Hypothalamus (tissue), 51 donors: ENCODE data around the gene PHKB.
A peak's percentile ranks its signal among the peaks of the same experiment; 100 is the strongest.
"Not testable (repeated sequence)": the region's sequence is repeated elsewhere in the genome, so short reads cannot be mapped to it uniquely, and the experiment has no call there.

Experiments used
- DNase-seq, 51 donors: peaks; one replicate each; lab custom pipeline; 2025; lab: John Stamatoyannopoulos, UW

The PHKB gene

DNA sequence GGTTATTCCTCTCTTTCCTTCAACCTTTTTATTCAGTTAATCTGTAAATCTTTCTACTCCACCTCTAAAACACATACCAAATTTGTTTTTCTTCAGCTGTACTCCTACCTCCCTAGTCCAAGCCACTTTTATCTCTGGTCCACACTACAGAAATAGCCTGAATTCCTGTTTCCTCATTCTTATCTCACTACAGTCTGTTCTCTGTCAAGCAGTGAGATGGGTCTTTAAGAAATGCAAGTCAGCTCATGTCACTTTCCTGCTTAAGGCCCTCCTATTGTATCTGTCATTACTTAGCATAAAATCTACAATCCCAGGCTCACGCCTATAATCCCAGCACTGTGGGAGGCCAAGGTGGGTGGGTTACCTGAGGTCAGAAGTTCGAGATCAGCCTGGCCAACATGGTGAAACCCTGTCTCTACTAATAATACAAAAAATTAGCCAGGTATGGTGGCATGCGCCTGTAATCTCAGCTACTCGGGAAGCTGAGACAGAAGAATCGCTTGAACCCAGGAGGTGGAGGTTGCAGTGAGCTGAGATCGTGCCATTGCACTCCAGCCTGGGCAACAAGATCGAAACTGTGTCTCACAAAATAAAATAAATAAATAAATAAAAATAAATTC, 7.0 kb downstream of the PHKB start:
- not testable (repeated sequence) for DNase-seq

DNA sequence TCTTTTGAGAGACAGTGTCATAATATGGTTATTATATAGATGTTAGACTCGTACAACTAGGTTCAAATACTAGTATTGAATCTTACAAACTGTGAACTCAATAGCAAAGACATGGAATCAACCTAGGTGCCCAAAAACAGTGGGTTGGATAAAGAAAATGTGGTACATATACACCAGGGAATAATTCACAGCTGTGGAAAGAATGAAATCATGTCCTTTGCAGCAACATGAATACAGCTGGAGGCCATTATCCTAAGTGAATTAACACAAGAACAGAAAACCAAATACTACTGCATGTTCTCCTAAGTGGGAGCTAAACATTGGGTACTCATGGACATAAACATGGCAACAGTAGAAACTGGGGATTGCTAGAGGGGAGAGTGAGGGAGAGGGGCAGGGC, 8.1 kb downstream of the PHKB start:
- DNase-seq = no peak

GRCh38 chr16:47470211-47470610, 9.1 kb downstream of the PHKB start:
- no peak for DNase-seq

GRCh38 chr16:47470810-47471209, 9.7 kb downstream of the PHKB start:
- DNase-seq = no peak

GRCh38 chr16:47473004-47473403, 11.9 kb downstream of the PHKB start:
- not testable (repeated sequence) for DNase-seq

- DNase-seq = no peak
Measured at GRCh38 chr16:47473792-47474191, 12.7 kb downstream of the PHKB start.

DNA sequence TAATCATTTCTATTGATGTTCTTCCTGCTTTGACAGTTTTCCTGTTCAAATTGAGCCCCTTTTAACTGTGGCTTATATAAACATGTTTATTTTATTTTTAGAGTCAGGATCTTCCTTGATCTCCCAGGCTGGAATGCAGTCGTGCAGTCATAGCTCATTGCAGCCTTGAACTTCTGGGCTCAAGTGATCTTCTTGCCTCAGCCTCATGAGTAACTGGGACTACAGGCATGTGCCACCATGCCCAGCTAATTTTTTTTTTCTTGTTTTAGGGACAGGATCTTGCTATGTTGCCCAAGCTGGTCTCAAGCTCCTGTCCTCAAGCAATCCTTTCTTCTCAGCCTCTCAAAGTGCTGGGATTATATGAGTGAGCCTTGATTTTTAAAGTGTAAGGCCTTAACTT, 14.7 kb downstream of the PHKB start:
- no peak for DNase-seq

DNA sequence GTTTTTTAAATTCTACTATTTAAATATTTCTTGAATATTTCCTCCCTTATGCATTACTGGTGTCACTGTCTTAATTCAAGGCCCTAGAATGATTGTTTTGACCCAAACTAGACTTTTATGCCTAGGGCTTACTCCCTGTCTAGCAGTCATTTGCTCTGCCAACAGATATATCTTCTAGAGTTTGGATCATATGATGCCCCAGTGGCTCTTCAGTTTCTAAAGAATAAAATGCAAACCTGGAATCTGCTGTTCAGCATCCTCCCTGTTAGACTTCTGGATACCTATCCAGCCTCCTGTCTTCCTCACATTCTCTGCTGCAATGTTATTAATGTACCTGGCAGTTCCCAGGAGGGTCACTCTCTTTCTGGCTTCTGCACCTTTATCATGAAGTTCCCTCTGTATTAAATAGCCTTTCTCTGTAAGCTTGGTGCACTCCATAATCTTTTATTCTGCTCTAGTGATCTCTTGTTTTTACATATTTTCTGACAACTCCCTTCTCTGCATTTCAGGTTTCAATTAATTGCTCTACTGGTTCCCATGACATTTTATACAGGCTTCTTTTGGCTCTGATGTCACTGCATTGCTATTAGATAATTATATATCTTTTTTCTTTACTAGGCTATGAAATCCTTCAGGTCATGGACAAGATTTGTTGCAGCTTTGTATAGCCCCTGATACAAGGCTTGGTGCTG, 15.7 kb downstream of the PHKB start:
- DNase-seq = peak in 1 of 51 donors; percentile 12

- no peak for DNase-seq
Measured at GRCh38 chr16:47477679-47478078, 16.5 kb downstream of the PHKB start.

DNA sequence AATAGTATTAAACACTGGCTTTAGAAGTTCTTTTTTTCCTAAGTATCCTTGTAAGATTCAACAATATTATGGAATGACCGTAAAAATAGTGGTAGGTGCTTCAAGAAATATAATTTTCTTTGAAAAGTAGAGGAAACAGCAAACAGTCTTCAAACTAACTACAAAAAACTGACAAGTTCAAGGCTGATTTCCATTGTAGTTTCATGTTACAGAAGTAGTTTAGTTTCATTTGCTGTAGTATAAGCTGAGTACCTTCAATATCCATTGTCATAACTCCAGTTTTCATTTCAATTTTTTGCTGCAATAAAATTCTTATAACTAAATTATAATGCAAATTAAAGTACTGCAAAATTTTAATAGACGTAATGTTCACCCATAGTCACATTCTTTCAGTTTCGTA, 19.3 kb downstream of the PHKB start:
- DNase-seq = no peak

GRCh38 chr16:47481698-47482374, 20.7 kb downstream of the PHKB start:
- DNase-seq = no peak

- DNase-seq = no peak
Measured at GRCh38 chr16:47483616-47484015, 22.5 kb downstream of the PHKB start.

DNA sequence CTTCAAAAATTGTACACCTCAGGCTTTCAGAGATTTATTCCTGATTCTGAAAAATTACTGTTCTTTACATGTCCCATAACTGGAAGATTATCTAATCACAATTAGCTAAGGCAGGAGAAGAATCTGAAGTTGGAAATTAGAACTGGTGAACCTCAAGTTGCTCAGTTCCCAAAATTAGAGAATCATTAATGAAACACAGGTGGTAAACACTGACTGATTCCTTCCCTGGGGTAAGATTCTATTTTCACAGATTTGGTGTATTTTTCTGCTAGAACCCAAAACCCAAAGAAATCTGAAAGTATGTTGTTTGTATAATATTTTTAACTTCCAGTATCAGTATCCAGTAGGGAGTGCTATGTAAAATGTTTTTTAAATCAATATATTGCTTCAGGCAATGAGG, 25.7 kb downstream of the PHKB start:
- no peak for DNase-seq

- DNase-seq = no peak
Measured at GRCh38 chr16:47488051-47488450, 26.9 kb downstream of the PHKB start.

DNA sequence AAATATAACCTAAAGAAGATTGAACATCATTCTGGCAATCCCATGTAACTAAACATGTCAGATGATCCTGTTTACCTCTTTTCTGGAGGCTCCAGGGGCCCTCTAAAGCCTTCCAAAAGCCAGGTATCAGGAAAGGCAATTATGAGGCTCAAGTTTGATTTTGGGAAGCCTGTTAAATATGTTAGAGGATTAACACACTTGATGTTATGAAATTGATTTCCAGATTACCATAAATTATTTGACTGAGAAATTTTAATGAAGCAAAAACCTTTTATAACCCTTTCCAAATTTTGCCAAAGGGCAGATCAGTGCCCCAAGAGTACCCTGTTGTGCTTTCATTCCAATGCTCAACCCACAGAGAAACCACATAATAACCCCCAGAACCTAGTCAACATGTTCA, 29.3 kb downstream of the PHKB start:
- no peak for DNase-seq

- DNase-seq = no peak
Measured at GRCh38 chr16:47492036-47492427, 30.9 kb downstream of the PHKB start.

DNA sequence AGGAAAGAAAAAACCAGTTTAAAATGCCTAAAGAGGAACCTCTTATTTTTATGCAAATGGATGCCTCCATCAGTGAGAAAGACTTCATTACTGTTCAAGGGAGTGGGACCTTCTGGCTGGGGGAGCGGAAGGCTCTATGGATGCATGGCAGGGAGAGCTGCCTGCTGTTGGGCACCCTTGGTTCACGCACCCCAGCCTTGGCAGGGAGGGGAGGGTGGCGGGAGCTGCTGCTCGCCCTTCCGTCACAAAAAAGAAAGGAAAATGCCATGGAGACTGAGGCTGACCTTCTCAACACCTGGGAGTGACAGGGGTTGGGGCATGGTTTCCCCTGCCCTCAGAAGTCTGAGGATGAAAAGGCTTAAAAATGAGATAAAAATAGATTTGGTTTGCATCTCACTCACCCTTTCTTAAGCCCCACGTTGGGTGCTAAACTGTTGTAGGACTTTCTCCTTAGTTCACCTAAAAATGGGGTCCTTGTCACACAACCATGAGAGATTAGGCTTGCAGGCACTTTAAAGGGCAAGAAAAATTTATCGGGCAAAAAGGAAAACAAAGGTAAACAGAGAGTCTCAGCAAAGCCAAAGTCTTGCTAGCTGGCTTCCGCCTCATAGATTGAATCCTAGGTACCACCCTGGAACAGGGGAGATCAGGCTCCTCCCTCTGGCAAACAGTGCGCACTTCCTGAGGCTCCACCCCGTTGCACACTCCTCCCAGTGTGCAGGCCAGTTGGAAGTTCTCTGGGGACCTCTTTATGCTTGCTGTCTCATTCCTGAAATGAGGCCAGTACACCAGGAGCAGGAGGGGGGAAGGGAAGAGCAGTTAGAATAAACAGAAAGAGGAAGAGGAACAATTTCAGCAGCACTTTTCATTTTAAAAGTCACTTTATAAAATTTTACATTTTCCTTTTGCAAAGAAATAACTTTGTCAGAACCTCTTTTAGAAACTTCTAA, 31.6 kb downstream of the PHKB start:
- peak in 21 of 51 donors; percentile 3 to 49 (median 20) for DNase-seq

DNA sequence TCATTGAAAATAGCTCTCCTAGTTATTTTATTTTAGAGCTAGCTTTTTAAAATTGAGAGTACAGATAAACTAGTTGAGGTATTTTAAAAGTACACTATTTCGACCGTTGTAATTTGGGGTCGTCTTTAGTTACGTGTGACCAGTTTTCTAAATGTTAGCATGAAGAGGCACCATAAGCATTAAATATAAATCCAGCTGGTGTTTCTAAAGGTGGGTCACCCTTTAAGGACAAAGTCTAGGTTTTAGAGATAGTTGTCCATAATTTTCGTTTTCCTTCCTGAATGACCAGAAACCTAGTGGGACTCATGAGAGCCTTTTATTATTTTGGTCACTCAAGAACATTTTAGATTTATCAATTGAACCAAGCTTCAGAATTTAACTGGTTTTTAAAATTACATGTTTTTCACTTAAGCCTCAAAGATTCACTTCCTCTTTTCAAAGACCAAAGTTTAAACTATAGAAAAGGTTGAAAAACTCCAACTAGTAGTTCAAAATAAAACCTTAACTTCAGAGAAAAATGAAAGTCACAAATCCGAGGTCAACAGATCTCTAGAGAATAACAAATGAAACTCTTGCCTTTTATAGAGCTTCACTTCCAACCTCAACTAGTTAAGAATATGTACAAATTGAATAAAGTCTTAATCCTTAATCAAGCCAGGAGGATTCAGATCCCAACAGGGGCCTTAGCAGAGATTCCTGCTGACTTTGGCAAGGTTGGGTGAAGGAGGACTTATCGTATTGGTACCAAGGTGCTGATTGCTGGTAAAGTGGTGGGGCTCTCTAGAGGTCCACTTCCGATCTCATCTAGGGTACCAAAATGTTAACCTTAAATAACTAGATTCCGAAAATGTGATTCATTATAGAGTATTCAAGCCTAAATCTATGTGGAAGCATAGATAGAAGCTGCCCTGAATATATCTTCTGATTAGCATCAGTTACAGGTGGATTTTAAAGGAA, 32.5 kb downstream of the PHKB start:
- DNase-seq = no peak

GRCh38 chr16:47499080-47499699, 38.1 kb downstream of the PHKB start:
- no peak for DNase-seq
